B cell (primary cell): Measurements from ENCODE around the gene NHSL2. TPM values are rescaled to one million over a fixed set of nuclear protein-coding genes. Genes with fewer than 3 reads are reported as not detected.

ENCODE experiments used
- ATAC-seq: fragments of 200-7000 bp; cut with Tn5 transposase; one replicate; pipeline ENCODE4 v1.10.0; 2021; ENCODE audit warnings: low read depth, mild to moderate bottlenecking, moderate number of reproducible peaks, moderate library complexity
- CTCF ChIA-PET: fragments of 350-600 bp; sonication (Branson Sonifier 250); formaldehyde crosslinking; loops from one replicate; lab custom pipeline; 2021; ENCODE audit warnings: antibody characterized with exemption, inconsistent platforms; lab: Charles Lee
- POLR2A ChIA-PET: fragments of 350-600 bp; sonication (Branson Sonifier 250); formaldehyde crosslinking; loops from one replicate; lab custom pipeline; 2021; ENCODE audit warnings: antibody characterized with exemption; lab: Charles Lee
- DNase-seq: peaks from one replicate; pipeline ENCODE4 v3.0.0; 2013
- H2AFZ ChIP-seq: 2 replicates; pipeline ENCODE4 v1.6.1; 2012; ENCODE audit warnings: mild to moderate bottlenecking, low read depth, low read length; ENCODE audit not compliant: insufficient read depth, poor library complexity, severe bottlenecking
- H3K27ac ChIP-seq, 2 donors: 1 replicate in 1 of 2; 2 replicates in 1 of 2; pipeline ENCODE4 v1.5.1; 2012 to 2013; ENCODE audit warnings: low read length in 2 of 2, mild to moderate bottlenecking in 2 of 2, moderate library complexity in 1 of 2
- H3K27me3 ChIP-seq, 4 experiments: fragments of 200-600 bp in 1 of 4; sonication (generic) in 1 of 4; replicated peaks in 1 of 4; 1 replicate in 2 of 4; 2 replicates in 2 of 4; pipeline versions ENCODE4 v1.6.1 to v1.7.0; 2013 to 2016; ENCODE audit warnings: low read length in 3 of 4, mild to moderate bottlenecking in 2 of 4, mixed read lengths in 1 of 4, moderate library complexity in 1 of 4; ENCODE audit not compliant: insufficient read depth in 4 of 4, control insufficient read depth in 3 of 4; ENCODE audit errors: control extremely low read depth in 1 of 4
- H3K36me3 ChIP-seq, 2 experiments: replicated peaks in 1 of 2; 1 replicate in 1 of 2; 2 replicates in 1 of 2; pipeline versions ENCODE4 v1.6.1 to v1.7.1; 2013; ENCODE audit warnings: low read length in 1 of 2; ENCODE audit not compliant: insufficient read depth in 2 of 2, control insufficient read depth in 1 of 2; ENCODE audit errors: control extremely low read depth in 1 of 2, extremely low read depth in 1 of 2
- H3K4me1 ChIP-seq, 2 donors: fragments of 200-600 bp in 1 of 2; sonication (generic) in 1 of 2; 1 replicate in 1 of 2; 2 replicates in 1 of 2; pipeline versions ENCODE4 v1.5.1 to v1.6.1; 2013 to 2017; ENCODE audit warnings: low read length in 2 of 2; ENCODE audit not compliant: control insufficient read depth in 2 of 2, insufficient read depth in 2 of 2
- H3K4me2 ChIP-seq: replicated peaks from 2 replicates; pipeline ENCODE3; 2012; ENCODE audit warnings: mild to moderate bottlenecking, low read depth, low read length; ENCODE audit not compliant: poor library complexity, severe bottlenecking
- H3K4me3 ChIP-seq, 5 experiments: fragments of 200-600 bp in 1 of 5; sonication (generic) in 1 of 5; 1 replicate in 3 of 5; 2 replicates in 2 of 5; pipeline versions ENCODE4 v1.5.1 to v1.7.0; 2011 to 2016; ENCODE audit warnings: low read length in 4 of 5, mild to moderate bottlenecking in 4 of 5, low read depth in 2 of 5, control low read depth in 1 of 5, moderate library complexity in 1 of 5; ENCODE audit not compliant: insufficient read depth in 1 of 5; ENCODE audit errors: control extremely low read depth in 1 of 5, extremely low read depth in 1 of 5
- H3K79me2 ChIP-seq: fragments of 200-600 bp; sonication (generic); one replicate; pipeline ENCODE4 v1.6.0; 2016; ENCODE audit warnings: low read length; ENCODE audit not compliant: control insufficient read depth, insufficient read depth
- H3K9ac ChIP-seq: fragments of 200-600 bp; sonication (generic); 2 replicates; pipeline ENCODE4 v1.6.1; 2017; ENCODE audit warnings: mild to moderate bottlenecking, low read length, moderate library complexity
- H3K9me3 ChIP-seq, 3 donors: one replicate each; pipeline versions ENCODE4 v1.6.1 to v1.7.1; 2013; ENCODE audit warnings: low read length in 2 of 3; ENCODE audit not compliant: control insufficient read depth in 2 of 3, insufficient read depth in 1 of 3; ENCODE audit errors: control extremely low read depth in 1 of 3
- H4K20me1 ChIP-seq: 2 replicates; pipeline ENCODE4 v1.6.0; 2012; ENCODE audit warnings: mild to moderate bottlenecking, low read length; ENCODE audit not compliant: insufficient read depth, control insufficient read depth, poor library complexity, severe bottlenecking
- H3K27ac Mint-ChIP-seq: one replicate; pipeline ENCODE4 v1.8.0; 2021; ENCODE audit warnings: mixed read lengths
- H3K27me3 Mint-ChIP-seq: one replicate; pipeline ENCODE4 v1.8.0; 2021; ENCODE audit warnings: mixed read lengths
- H3K4me1 Mint-ChIP-seq: one replicate; pipeline ENCODE4 v1.8.0; 2021; ENCODE audit warnings: mixed read lengths
- H3K4me3 Mint-ChIP-seq: one replicate; pipeline ENCODE4 v1.8.0; 2021; ENCODE audit warnings: mixed read lengths
- H3K9me3 Mint-ChIP-seq: one replicate; pipeline ENCODE4 v1.8.0; 2022; ENCODE audit warnings: mixed read lengths; ENCODE audit not compliant: insufficient read depth
- EZH2 ChIP-seq: IDR thresholded peaks from 2 replicates; pipeline ENCODE4 v1.6.1; 2012; ENCODE audit warnings: borderline replicate concordance, low read depth, mild to moderate bottlenecking, moderate library complexity, low read length; ENCODE audit not compliant: insufficient read depth, poor library complexity, severe bottlenecking
- WGBS: methylation state at CpG from one replicate; pipeline ENCODE4 v1.1.5; 2013; ENCODE audit warnings: missing lambda C conversion rate; ENCODE audit not compliant: insufficient coverage; 5-methylcytosine and 5-hydroxymethylcytosine counted together
- intact Hi-C: fragments of 100-400 bp; cut with micrococcal nuclease; formaldehyde crosslinking; loops from one replicate; pipeline ENCODE4 v1.10.0; 2022
- polyA plus RNA-seq: library from polyadenylated mRNA; depleted of rRNA; stranded (reverse); fragments of >200 nt; gene quantifications from 2 replicates; pipeline ENCODE4 v1.2.3, GENCODE V29; 2012
- total RNA-seq, 2 donors: library from RNA; stranded (reverse); fragments of 120-200 nt in 1 of 2; gene quantifications; 1 replicate in 1 of 2; 2 replicates in 1 of 2; pipeline versions ENCODE4 v1.2.3 to v1.2.4, GENCODE V29; 2013 to 2022
- TF ChIP-seq, protein P1 (sequence below): fragments of 200-600 bp; IDR thresholded peaks from one replicate; pipeline ENCODE4 v1.8.0; 2022; ENCODE audit warnings: antibody characterized with exemption, mild to moderate bottlenecking

NHSL2 gene
- total and polyA plus RNA-seq, 2 donors (not counting 1 experiment from before 2014, with no cell fraction given) = 0.16 to 1.7 TPM

DNA sequence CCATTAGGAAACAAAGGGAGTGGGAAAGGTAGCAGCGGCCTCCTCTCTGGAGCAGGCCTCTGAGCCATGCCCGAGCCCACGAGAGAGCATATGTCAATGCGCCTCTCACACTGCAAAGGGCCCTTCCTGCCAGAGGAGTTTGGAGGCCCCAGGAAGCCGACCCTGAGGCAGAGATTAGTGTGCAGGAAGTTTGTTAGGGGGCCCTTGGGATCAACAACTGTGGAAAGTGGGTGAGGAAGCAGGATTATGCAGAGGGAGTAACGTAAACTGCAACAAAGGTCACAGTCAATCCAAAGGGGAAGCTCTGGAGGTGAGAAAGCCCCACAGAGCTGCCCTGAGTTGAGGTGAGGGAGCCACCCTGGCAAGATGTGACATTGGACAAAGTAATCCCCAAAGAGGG is 203.7 kb downstream of the NHSL2 start:
- H3K36me3 ChIP-seq = no peaks in the 10 kb centered on the region
- 83% methylated on average over 1 of the region's 6 CpGs for WGBS
- CTCF ChIA-PET = interaction anchor here (1.5 to 3.4 kb wide), 2 partner anchors 12 to 21 kb away, joined by 4 to 20 read pairs; no protein-coding TSS in a partner anchor
- no peaks in the 10 kb centered on the region for H4K20me1 ChIP-seq
- H3K4me3 Mint-ChIP-seq = no peak overlapping the region
- DNase-seq = no peak
- peaks cover 0 to 8% of the 10 kb centered on the region in 2 donors for H3K4me1 ChIP-seq
- intact Hi-C loops = no loop called here
- peaks cover 8% of the 10 kb centered on the region for H3K4me1 Mint-ChIP-seq
- no peak overlapping the region for H2AFZ ChIP-seq
- no peak for ATAC-seq
- H3K27me3 Mint-ChIP-seq = peaks cover 11% of the 10 kb centered on the region
- no peak overlapping the region for H3K9ac ChIP-seq
- H3K27ac ChIP-seq = no peak overlapping the region
- H3K9me3 ChIP-seq = no peaks in the 10 kb centered on the region
- no peak overlapping the region for H3K4me2 ChIP-seq
- no peak overlapping the region for H3K27ac Mint-ChIP-seq
- H3K9me3 Mint-ChIP-seq = no peaks in the 10 kb centered on the region
- H3K79me2 ChIP-seq = no peaks in the 10 kb centered on the region
- TF ChIP-seq EZH2 = no peak
- TF ChIP-seq, protein P1, sequence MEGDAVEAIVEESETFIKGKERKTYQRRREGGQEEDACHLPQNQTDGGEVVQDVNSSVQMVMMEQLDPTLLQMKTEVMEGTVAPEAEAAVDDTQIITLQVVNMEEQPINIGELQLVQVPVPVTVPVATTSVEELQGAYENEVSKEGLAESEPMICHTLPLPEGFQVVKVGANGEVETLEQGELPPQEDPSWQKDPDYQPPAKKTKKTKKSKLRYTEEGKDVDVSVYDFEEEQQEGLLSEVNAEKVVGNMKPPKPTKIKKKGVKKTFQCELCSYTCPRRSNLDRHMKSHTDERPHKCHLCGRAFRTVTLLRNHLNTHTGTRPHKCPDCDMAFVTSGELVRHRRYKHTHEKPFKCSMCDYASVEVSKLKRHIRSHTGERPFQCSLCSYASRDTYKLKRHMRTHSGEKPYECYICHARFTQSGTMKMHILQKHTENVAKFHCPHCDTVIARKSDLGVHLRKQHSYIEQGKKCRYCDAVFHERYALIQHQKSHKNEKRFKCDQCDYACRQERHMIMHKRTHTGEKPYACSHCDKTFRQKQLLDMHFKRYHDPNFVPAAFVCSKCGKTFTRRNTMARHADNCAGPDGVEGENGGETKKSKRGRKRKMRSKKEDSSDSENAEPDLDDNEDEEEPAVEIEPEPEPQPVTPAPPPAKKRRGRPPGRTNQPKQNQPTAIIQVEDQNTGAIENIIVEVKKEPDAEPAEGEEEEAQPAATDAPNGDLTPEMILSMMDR = no peak
- H3K4me3 ChIP-seq = no peak overlapping the region
- no peaks in the 10 kb centered on the region for H3K27me3 ChIP-seq
- POLR2A ChIA-PET = no interaction called here

DNA sequence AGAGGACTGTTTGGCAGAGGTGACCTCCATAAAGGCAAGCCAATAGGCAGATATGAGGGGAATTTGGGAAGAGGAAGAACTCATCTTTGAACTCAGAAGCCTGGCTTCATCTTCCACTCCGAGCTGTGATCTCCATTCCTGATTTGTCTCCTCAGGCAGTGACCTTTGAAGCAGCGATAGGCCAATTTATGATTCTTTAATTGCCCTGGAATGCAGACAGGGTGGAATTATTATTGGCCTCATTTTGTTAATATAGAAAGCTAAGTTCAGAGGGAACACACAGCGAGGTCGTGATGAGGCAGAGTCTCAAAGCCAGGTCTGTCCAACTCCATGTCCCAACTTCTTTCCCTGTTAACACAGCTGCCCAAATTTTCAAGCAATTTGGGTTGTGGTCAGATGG is 204.2 kb downstream of the NHSL2 start:
- Histone ChIP-seq H3K36me3 (no peaks in the 10 kb centered on the region), H3K4me2 (no peak overlapping the region), H2AFZ (no peak overlapping the region), H3K9me3 (no peaks in the 10 kb centered on the region), H3K27me3 (no peaks in the 10 kb centered on the region), H3K4me3 (no peak overlapping the region), H4K20me1 (no peaks in the 10 kb centered on the region), H3K79me2 (no peaks in the 10 kb centered on the region), H3K4me1 (peaks cover 0 to 8% of the 10 kb centered on the region in 2 donors), H3K9ac (no peak overlapping the region), H3K27ac (no peak overlapping the region)
- CTCF ChIA-PET = interaction anchor here (1.5 to 3.4 kb wide), 2 partner anchors 12 to 21 kb away, joined by 4 to 20 read pairs; no protein-coding TSS in a partner anchor
- Mint-ChIP-seq H3K27ac (no peak overlapping the region), H3K9me3 (no peaks in the 10 kb centered on the region), H3K4me3 (no peak overlapping the region), H3K27me3 (peaks cover 11% of the 10 kb centered on the region), H3K4me1 (peaks cover 8% of the 10 kb centered on the region)
- POLR2A ChIA-PET = no interaction called here
- intact Hi-C loops = no loop called here
- WGBS = no CpG with 5 or more reads among the region's 4 CpGs
- TF ChIP-seq, protein P1 = no peak
- TF ChIP-seq EZH2 = no peak
- ATAC-seq (no peak), DNase-seq (no peak)
